Measurements from ENCODE around the gene CARMIL1. TPM values are rescaled to one million over a fixed set of nuclear protein-coding genes. Genes with fewer than 3 reads are reported as not detected.

CARMIL1 gene
- total and polyA plus RNA-seq, 2 of the 8 experiments (the other 6 are each of a cell fraction or from before 2014, with no cell fraction given) = 20.3 to 40.4 TPM

DNA sequence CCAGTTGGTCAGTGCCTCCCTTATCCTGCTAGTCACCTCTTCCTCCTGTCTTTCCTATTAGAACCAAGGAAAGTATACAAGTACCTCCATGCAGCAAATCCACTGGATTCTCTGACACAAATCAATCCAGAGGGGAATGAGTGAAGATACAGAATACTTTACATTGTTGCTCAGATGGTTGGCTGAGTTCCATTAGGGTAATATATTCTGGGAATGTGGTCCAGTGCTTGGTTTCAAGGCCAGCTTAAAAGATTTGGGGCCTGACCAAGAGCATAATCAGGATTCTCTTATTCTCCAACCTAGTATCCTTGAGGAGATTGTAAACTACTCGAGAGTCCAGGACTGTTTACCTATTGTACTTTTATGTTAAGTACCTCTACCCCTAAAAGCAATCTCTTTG is 23.0 kb downstream of the CARMIL1 start (continued):
- TF ChIP-seq JUN (IDR thresholded peaks at IDR 0.05; ENCODE audit: low read depth, low read length) (no peak), GABPA (IDR thresholded peaks at IDR 0.05; ENCODE audit: borderline replicate concordance, insufficient read depth, low read length) (no peak), SP2 (IDR thresholded peaks at IDR 0.05; ENCODE audit: low read length) (no peak)
- TF ChIP-seq, protein P1, sequence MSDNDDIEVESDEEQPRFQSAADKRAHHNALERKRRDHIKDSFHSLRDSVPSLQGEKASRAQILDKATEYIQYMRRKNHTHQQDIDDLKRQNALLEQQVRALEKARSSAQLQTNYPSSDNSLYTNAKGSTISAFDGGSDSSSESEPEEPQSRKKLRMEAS (IDR thresholded peaks at IDR 0.05) = no peak
- TF ChIP-seq, protein P2, sequence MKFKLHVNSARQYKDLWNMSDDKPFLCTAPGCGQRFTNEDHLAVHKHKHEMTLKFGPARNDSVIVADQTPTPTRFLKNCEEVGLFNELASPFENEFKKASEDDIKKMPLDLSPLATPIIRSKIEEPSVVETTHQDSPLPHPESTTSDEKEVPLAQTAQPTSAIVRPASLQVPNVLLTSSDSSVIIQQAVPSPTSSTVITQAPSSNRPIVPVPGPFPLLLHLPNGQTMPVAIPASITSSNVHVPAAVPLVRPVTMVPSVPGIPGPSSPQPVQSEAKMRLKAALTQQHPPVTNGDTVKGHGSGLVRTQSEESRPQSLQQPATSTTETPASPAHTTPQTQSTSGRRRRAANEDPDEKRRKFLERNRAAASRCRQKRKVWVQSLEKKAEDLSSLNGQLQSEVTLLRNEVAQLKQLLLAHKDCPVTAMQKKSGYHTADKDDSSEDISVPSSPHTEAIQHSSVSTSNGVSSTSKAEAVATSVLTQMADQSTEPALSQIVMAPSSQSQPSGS (IDR thresholded peaks at IDR 0.05; ENCODE audit: low read length) = no peak

Data from H1 (cell line).